NCI-H524 (cell line): Measurements from ENCODE around the gene NEDD1.

ENCODE experiments used
- DNase-seq, 2 experiments: peaks; one replicate each; lab custom pipeline; 2025; lab: John Stamatoyannopoulos, UW

Gene NEDD1

GRCh38 chr12:96906849-96907670, at the start of gene NEDD1:
Gene NEDD1, plus strand, starts transcription at chr12:96907257. Its CDS starts 2,503 bp downstream, at chr12:96909760.
- DNase-seq = peak; percentile 24 to 82

- no peak for DNase-seq
Observed at GRCh38 chr12:96858162-96858561, 48.9 kb upstream of the NEDD1 start.

GRCh38 chr12:96861656-96862055, 45.4 kb upstream of the NEDD1 start:
- no peak for DNase-seq

- DNase-seq = no peak
Observed at GRCh38 chr12:96862326-96862725, 44.7 kb upstream of the NEDD1 start.

GRCh38 chr12:96864335-96864734, 42.7 kb upstream of the NEDD1 start:
- no peak for DNase-seq

- no peak for DNase-seq
Observed at GRCh38 chr12:96866801-96867590, 40.1 kb upstream of the NEDD1 start.

- DNase-seq = no peak
Observed at GRCh38 chr12:96870946-96871345, 36.1 kb upstream of the NEDD1 start.

- no peak for DNase-seq
Observed at GRCh38 chr12:96872961-96873360, 34.1 kb upstream of the NEDD1 start.

- no peak for DNase-seq
Observed at GRCh38 chr12:96874211-96874610, 32.8 kb upstream of the NEDD1 start.

GRCh38 chr12:96876966-96877365, 30.1 kb upstream of the NEDD1 start:
- DNase-seq = no peak

GRCh38 chr12:96878704-96879103, 28.4 kb upstream of the NEDD1 start:
- no peak for DNase-seq

- no peak for DNase-seq
Observed at GRCh38 chr12:96879301-96879700, 27.8 kb upstream of the NEDD1 start.

GRCh38 chr12:96880220-96880619, 26.8 kb upstream of the NEDD1 start:
- no peak for DNase-seq

- DNase-seq = no peak
Observed at GRCh38 chr12:96881608-96882007, 25.4 kb upstream of the NEDD1 start.

GRCh38 chr12:96882862-96883261, 24.2 kb upstream of the NEDD1 start:
- DNase-seq = no peak

GRCh38 chr12:96883571-96883970, 23.5 kb upstream of the NEDD1 start:
- no peak for DNase-seq

GRCh38 chr12:96886998-96887677, 19.9 kb upstream of the NEDD1 start:
- DNase-seq = no peak

GRCh38 chr12:96889273-96889933, 17.7 kb upstream of the NEDD1 start:
- DNase-seq = no peak

- DNase-seq = no peak
Observed at GRCh38 chr12:96890331-96890730, 16.7 kb upstream of the NEDD1 start.

- no peak for DNase-seq
Observed at GRCh38 chr12:96892104-96892503, 15.0 kb upstream of the NEDD1 start.

- DNase-seq = no peak
Observed at GRCh38 chr12:96897421-96897820, 9.6 kb upstream of the NEDD1 start.

- no peak for DNase-seq
Observed at GRCh38 chr12:96901175-96901574, 5.9 kb upstream of the NEDD1 start.
